GM12874 (cell line): Measurements from ENCODE around the gene NUMA1.
A peak's percentile ranks its signal among the peaks of the same experiment; 100 is the strongest.

Experiments
- CTCF ChIP-seq: IDR thresholded peaks from 2 replicates; pipeline ENCODE4 v1.5.1; 2011; ENCODE audit warnings: low read depth, mild to moderate bottlenecking, control low read depth, low read length, moderate library complexity; ENCODE audit not compliant: insufficient read depth

NUMA1 gene

GRCh38 chr11:72111300-72112142 lies 31.2 kb upstream of the NUMA1 start:
- no peak for TF ChIP-seq CTCF

- TF ChIP-seq CTCF = no peak
Measured at GRCh38 chr11:72105888-72106287, 25.5 kb upstream of the NUMA1 start, which contains the start of gene TOMT. Gene TOMT, plus strand, starts transcription at chr11:72105924. Its CDS starts 28 bp downstream, at chr11:72105952.

GRCh38 chr11:72103754-72104167 lies 23.4 kb upstream of the NUMA1 start:
- TF ChIP-seq CTCF = no peak

- peak; percentile 47; the same call in 1 of the 2 replicates for TF ChIP-seq CTCF
Measured at GRCh38 chr11:72102946-72103753, 22.8 kb upstream of the NUMA1 start, which contains the start of gene LAMTOR1. Gene LAMTOR1, minus strand, starts transcription at chr11:72103297. Its CDS starts 73 bp downstream, at chr11:72103224.

GRCh38 chr11:72102631-72102945 lies 22.2 kb upstream of the NUMA1 start:
- no peak for TF ChIP-seq CTCF

- TF ChIP-seq CTCF = no peak
Measured at GRCh38 chr11:72102162-72102561, 21.8 kb upstream of the NUMA1 start.

- no peak for TF ChIP-seq CTCF
Measured at GRCh38 chr11:72100462-72100861, 20.1 kb upstream of the NUMA1 start.
